AG04450 (cell line): ENCODE measurements around the gene ACSF3. TPM values are rescaled to one million over a fixed set of nuclear protein-coding genes. Genes with fewer than 3 reads are reported as not detected.

Source experiments
- CTCF ChIA-PET: fragments of 300-600, 350-600 bp; formaldehyde crosslinking; extraction: SDS; loops from one replicate; lab custom pipeline; 2022; ENCODE audit warnings: antibody characterized with exemption, inconsistent platforms; lab: Charles Lee
- POLR2A ChIA-PET: fragments of 350-600 bp; formaldehyde crosslinking; extraction: SDS; loops from one replicate; lab custom pipeline; 2021; ENCODE audit warnings: antibody characterized with exemption, inconsistent platforms; lab: Yijun Ruan, JAX
- DNase-seq: peaks from one replicate; pipeline ENCODE4 v3.0.0-alpha.2; 2011; ENCODE audit warnings: low read depth, low spot score
- H3K27ac ChIP-seq: one replicate; pipeline ENCODE4 v1.5.1; 2012; ENCODE audit warnings: low read depth, low read length, control low read depth
- H3K27me3 ChIP-seq: one replicate; pipeline ENCODE4 v1.6.0; 2012; ENCODE audit warnings: low read length; ENCODE audit not compliant: control insufficient read depth, insufficient read depth
- H3K4me3 ChIP-seq: 2 replicates; pipeline ENCODE4 v1.5.1; 2011; ENCODE audit warnings: mild to moderate bottlenecking, low read depth, low read length, control low read depth
- H3K9me3 ChIP-seq: 2 replicates; pipeline ENCODE4 v1.5.1; 2012; ENCODE audit warnings: low read length; ENCODE audit not compliant: control insufficient read depth, insufficient read depth
- CTCF ChIP-seq: IDR thresholded peaks from 2 replicates; pipeline ENCODE4 v1.5.1; 2011; ENCODE audit warnings: low read depth, low read length, control low read depth, inconsistent platforms
- polyA plus RNA-seq: library from polyadenylated mRNA; depleted of rRNA; stranded (reverse); fragments of >200 nt; gene quantifications from 2 replicates; pipeline ENCODE4 v1.2.3, GENCODE V29; 2011

Gene ACSF3
- polyA plus RNA-seq, 1 experiment, result 11.2 TPM

- TF ChIP-seq CTCF, result no peak
- no peak overlapping the region for H3K27ac ChIP-seq
- ChIA-PET POLR2A (no interaction called here), CTCF (no interaction called here)
- DNase-seq, result no peak
- no peaks in the 10 kb centered on the region; the same call in 1 of the 2 replicates for H3K9me3 ChIP-seq
- H3K27me3 ChIP-seq, result peaks cover 30% of the 10 kb centered on the region
- H3K4me3 ChIP-seq, result no peak overlapping the region
These were observed 44.1 kb upstream of the ACSF3 start for GRCh38 chr16:89049484-89050118.

- no peak for DNase-seq
- H3K27me3 ChIP-seq, result peaks cover 30% of the 10 kb centered on the region
- POLR2A ChIA-PET, result no interaction called here
- TF ChIP-seq CTCF, result no peak
- no peak overlapping the region for H3K4me3 ChIP-seq
- H3K27ac ChIP-seq, result no peak overlapping the region
- H3K9me3 ChIP-seq, result no peaks in the 10 kb centered on the region; the same call in 1 of the 2 replicates
- CTCF ChIA-PET, result no interaction called here
These were observed 43.4 kb upstream of the ACSF3 start for GRCh38 chr16:89050119-89050867.

- ChIA-PET POLR2A (no interaction called here), CTCF (no interaction called here)
- Histone ChIP-seq H3K27ac (no peak overlapping the region), H3K27me3 (peaks cover 29% of the 10 kb centered on the region), H3K9me3 (no peaks in the 10 kb centered on the region; the same call in 1 of the 2 replicates), H3K4me3 (no peak overlapping the region)
- no peak for DNase-seq
- TF ChIP-seq CTCF, result no peak
These were observed 42.8 kb upstream of the ACSF3 start for GRCh38 chr16:89050868-89051311.

- ChIA-PET CTCF (no interaction called here), POLR2A (no interaction called here)
- Histone ChIP-seq H3K27me3 (peaks cover 29% of the 10 kb centered on the region), H3K4me3 (no peak overlapping the region), H3K27ac (no peak overlapping the region), H3K9me3 (no peaks in the 10 kb centered on the region; the same call in 1 of the 2 replicates)
- no peak for DNase-seq
- no peak for TF ChIP-seq CTCF
These were observed 42.0 kb upstream of the ACSF3 start for GRCh38 chr16:89051521-89052166.
